HG02981 (cell line): ENCODE results near the gene CHAD.
"Not testable (repeated sequence)": the region's sequence is repeated elsewhere in the genome, so short reads cannot be mapped to it uniquely, and the experiment has no call there.

Experiments
- ATAC-seq: cut with Tn5 transposase; IDR thresholded peaks from one replicate; pipeline ENCODE4 v1.9.1; 2021; ENCODE audit warnings: mild to moderate bottlenecking, moderate library complexity; ENCODE audit not compliant: unreplicated experiment

The CHAD gene

DNA sequence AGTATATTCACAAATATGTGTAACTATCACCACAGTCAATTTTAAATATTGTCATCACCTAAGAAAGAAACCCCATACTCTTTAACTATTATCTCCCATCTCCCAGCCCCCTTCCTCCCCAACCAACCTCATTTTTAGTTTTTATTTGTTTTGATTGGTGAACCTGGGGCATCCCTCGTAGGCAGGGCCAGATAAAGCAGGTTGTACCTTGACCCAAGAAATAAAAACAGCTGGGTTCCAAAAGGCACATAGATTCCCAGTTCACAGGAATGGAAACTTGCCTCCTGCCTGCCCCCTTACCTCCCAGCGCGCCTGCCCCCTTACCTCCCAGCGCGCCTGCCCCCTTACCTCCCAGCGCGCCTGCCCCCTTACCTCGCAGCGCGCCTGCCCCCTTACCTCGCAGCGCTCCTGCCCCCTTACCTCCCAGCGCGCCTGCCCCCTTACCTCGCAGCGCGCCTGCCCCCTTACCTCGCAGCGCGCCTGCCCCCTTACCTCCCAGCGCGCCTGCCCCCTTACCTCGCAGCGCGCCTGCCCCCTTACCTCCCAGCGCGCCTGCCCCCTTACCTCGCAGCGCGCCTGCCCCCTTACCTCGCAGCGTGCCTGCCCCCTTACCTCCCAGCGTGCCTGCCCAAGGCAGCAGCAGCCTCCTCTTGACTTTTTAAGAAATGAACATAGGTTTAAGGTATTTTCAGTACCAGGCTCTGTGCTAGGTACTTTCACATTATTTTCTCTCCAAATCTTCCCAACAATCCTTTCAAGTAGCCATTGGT is 7.3 kb upstream of the CHAD start:
- ATAC-seq, result not testable (repeated sequence)

DNA sequence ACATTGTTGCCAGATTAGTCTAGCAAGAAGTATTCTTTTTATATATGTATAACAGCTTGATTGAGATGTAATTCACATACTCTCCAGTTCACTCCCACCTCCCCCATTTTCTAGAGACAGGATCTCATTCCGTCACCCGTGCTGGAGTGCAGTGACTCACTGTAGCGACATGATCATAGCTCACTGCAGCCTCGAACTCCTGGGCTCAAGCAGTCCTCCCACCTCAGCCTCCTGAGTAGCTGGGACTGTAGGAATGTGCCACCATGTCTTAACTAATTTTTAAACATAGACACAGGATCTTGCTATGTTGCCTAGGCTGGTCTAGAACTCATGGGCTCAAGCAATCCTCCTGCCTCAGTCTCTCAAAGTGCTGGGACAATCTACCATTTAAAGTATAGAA is 6.7 kb upstream of the CHAD start:
- no peak for ATAC-seq

DNA sequence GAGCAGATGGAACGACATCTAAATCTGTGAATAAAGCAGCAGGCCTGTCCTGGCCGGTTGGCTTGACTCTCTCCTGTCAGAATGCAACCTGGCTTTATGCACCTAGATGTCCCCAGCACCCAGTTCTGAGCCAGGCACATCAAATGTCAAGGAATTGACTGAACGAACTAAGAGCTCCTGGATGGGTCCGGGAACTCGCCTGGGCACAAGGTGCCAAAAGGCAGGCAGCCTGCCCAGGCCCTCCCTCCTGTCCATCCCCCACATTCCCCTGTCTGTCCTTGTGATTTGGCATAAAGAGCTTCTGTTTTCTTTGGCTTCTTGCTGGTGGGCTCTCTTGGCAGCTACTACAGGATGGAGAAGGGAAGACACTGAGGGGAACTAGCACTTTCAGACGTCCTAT is 5.8 kb upstream of the CHAD start:
- ATAC-seq, result no peak

DNA sequence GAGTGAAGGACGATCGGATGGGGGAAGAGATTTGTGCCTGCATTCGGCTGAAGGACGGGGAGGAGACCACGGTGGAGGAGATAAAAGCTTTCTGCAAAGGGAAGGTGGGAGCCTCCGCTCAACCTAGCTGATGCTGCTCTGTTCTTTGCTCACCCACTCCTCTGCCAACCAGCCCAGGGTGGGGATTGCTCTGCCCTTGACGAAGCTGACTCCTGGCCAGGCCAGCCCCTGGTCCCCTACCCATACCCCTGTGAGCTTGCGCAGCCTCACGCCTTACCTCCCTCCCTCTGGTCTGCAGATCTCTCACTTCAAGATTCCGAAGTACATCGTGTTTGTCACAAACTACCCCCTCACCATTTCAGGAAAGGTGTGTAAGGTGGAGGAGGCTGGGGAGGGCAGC is 5.2 kb upstream of the CHAD start:
- ATAC-seq, result no peak

DNA sequence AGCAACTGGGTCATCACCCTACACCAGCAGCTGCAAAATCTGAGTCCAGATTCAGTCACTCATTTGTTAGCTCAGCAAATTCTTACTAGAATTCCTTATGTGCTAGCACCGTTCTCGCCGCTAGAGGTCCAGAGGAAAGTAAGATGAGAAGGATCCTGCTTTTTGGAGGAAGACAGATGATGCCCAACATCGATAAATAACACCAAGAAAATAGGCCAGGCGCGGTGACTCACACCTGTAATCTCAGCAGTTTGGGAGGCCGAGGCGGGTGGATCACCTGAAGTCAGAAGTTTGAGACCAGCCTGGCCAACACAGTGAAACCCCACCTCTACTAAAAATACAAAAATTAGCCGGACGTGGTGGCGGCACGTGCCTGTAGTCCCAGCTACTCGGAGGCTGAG is 4.1 kb upstream of the CHAD start:
- not testable (repeated sequence) for ATAC-seq

DNA sequence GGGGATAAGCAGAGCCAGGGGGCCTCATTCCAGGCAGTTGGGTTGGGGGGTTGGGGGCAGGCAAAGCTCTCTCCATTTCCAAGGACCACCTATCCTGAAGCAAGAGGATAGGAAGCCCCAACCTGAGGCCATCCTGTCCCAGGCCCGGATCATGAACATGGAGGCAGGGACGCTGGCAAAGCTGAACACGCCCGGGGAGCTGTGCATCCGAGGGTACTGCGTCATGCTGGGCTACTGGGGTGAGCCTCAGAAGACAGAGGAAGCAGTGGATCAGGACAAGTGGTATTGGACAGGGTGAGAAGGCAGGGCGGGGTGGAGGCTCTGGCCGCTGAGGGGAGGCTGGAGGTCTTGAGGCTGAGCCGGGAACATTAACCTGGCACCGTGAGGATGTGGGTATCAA is 3.6 kb upstream of the CHAD start:
- ATAC-seq, result no peak

DNA sequence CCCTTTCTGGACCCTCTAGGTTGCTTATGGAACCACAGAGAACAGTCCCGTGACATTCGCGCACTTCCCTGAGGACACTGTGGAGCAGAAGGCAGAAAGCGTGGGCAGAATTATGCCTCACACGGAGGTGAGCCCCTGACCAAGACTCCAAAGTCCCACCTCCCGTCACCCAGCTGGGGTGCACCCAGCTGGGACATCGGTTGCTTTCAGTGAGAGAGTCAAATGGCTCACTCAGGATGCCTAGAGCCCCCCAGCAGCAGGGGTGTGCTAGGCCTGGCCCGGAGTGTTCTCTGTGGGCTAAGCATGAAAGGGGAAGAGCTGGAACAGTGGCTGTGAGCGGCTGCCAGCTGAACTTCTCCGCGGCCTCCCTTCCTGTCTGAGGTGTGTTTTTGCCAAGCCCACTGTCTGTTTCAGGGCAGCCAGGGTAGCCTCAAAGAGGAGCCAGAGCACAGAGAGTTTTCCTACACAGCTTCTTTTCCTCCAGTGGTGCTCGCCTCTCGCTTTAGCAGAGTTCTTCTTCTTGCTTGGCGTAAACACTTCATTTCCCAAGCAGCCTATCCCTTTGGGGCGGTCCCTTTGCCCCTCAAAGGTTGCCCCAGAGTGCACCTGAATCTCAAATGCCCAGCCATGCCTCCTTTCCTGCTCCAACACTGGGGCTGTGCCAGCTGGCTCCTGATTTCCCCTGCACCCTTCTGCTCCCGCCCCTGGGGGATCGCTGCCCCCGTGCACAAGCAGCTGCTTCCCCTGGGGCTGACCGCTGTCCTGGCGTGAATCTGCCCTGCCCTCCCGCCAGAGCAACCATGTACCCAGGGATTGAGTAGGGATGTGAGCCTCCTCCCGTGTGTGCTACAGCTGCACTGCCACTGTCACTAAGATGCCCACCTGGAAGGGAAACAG is 2.6 kb upstream of the CHAD start:
- ATAC-seq, result no peak

DNA sequence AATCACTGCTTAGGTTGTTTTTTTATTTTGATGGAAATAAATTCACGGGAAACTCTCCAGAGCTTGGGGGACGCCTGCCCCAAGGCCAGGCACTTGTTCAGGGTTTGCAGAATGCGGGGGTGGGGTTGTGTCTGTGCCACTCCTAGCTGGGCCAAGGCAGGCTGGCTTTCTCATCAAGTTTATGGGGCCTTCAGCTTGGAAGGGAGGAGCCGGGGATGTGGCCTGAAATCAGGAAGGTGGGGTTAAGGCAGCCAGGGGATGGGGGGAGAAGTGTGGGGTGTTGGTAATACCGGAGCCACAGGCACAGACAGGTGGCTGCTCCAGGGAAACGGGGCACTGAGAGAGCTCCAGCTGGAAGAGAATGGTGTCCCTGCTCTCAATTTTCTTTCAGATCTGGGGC is 1.7 kb upstream of the CHAD start:
- no peak for ATAC-seq

DNA sequence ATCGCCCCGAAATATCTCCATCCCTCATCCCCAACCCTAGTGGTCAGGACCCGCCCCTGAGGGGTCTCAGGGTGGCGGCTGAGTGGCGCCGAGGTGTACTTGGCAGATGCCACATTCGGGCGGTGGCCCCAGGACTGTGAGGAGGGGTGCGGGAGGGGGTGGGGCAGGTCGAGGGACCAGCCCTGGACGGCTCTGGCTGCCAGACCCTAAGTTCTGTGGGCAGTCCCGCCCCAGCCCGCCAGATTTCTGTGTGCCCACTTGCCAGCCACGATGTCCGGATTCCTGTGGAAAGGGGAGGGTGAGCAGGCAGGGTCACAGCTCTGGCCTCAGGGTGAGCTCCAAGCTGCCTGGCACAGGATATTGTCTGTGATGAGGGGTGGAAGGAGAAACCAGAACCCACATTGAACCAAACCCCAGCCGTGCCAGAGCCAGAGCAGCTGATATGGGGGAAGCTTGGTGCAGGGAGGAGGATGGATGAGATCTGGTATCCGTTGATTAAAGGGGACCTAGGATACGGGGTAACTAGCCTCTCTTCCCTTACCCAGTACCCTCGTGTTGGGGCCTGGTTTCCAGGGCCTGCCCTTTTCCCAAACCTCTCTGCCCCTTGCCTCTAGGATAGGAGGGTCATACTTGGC is 1.1 kb upstream of the CHAD start:
- ATAC-seq, result no peak

DNA sequence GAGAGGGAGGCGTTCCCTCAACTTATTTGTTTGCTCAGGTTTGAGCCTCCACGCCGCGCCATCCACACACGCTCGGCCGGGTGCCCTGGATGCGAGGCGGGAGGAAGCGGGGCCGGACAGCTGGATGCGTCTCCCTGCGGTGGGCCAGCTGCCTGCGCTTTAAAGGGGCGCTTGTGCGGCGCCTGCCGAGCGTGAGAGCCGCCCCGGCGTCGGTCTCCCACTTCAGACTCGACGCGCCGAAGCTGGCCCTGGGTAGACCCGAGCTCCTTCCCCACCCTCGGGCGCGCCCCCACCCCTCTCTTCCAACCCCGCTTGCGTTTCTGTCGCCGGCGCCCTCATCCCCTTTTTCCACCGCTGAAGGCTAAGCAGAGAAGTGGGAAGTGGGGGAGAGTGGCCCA is 527 bp upstream of the CHAD start:
- no peak for ATAC-seq

DNA sequence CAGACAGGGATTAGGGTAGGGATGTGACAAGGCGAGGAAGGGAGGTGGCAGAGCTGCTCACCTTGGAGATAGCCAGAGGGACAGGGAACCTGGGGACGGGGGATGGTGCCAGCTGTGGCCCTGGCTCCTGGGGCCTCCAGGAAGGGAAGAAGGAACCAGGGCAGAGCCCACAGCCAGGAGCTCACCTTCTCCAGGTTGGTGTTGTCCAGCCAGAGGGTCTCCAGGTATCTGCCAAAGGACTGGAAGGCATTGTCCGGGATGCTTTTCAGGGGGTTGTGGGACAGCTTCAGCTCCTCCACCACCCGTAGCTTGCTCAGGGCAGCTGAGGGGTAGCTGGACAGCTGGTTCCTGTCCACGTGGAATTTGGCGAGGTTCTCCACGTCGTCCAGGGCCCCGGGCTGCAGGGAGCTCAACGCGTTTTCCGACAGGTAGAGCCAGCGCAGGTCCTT is 801 bp downstream of the CHAD start:
- no peak for ATAC-seq

DNA sequence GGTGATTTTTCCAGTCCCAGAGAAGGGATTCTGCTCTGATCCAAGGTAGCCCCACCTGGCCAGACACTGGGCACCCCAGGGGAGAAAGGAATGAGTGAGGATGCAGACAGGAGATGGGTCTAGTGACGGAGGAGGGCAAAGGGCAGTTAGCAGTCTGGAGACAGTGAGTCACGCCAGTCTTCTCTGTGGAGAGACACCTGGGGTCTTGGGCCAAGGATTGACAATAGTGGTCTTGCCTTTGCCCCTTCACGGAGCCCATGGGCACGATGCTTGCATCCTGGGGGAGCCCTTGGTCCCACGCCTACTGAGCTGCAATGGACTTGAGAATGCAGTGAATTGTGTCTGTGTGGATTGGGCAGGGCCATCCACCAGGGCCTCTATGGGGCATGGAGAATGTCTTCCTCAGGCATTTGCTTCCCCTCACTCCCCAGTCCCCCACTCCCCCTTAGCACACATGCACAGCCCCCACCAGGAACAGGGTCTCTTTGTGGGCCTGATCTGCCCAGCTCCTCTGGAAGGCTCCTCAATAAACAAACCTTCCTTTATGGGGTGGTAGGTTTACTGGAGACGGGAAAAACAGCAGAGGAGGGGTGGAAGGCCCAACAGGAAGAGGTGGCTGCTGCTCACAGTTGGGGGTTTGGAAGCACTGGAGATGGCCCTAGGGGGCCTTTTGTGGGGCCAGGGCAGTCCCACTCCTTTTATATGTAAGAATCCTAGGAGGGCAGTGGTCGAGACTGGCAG is 1.4 kb downstream of the CHAD start:
- no peak for ATAC-seq

DNA sequence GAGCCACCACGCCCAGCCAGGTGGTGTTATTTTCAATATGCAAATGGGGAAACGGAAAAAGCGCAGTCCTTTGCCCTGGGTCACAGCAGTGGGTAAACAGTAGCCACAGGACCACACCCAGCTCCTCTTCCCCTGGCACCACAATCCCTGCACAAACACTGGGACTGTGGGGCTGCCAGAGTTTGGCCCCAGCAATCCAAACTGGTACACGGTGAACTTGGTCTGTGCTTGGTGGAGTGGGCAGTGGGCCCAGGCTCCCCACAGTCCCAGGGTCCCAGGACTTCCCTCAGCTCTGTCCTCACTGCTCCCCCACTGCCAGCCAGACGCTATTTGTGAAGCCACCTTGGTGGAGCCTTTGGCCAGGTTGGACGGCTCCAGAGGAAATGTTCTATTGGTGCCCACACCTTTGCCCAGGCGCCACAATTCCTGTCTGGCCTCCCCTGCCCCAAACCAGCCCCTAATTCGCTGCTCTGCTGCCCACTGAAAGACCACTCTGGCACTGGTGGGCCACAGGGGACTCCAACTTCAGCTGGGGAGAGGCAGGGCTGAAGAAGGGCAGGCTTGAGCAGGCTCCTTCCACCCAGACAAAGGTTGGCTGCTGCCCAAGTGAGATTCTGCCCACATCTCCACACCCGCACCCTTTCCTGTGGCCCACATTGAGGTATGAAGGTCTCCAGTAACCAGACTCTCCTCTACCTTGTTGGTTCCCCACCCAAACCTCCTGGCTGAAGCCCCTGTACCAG is 2.1 kb downstream of the CHAD start:
- no peak for ATAC-seq

DNA sequence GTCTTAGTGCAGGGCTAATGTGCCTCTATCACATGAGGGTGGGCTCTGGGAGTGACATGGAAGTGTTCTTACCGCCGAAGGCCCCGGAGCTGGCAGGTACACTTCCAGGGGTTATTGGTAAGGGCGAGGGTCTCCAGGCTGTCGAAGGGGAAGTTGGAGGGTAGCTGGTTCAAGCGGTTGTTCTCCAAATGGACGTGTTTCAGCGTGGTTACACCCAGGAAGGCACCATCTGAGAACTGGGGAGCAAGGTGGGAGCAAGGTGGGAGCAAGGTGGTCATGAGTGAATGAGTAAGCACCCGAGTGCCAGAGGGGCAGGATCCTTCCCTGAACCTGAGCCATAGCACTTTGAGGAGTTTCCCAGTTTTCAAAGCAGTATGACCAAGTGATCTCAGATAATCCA is 3.0 kb downstream of the CHAD start:
- no peak for ATAC-seq

DNA sequence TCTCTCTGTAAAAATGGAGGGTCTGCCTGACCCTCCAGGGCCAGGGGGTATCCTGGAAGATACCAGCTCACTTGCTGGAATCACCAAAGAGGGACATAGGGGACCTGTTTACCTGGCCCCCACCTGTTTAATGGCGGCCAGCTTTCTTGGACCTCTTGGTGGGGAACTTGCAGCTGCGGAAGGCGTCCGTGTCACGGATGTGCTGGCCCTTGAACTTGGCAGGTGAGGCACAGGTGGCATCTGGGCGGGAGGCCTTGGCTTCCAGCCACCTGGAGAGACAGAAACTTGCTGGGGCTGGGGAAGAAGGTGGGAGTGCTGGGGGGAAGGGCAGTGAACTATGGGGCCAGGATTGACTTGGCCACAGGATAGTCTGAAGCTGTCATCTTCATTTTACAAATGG is 3.5 kb downstream of the CHAD start:
- ATAC-seq, result no peak

DNA sequence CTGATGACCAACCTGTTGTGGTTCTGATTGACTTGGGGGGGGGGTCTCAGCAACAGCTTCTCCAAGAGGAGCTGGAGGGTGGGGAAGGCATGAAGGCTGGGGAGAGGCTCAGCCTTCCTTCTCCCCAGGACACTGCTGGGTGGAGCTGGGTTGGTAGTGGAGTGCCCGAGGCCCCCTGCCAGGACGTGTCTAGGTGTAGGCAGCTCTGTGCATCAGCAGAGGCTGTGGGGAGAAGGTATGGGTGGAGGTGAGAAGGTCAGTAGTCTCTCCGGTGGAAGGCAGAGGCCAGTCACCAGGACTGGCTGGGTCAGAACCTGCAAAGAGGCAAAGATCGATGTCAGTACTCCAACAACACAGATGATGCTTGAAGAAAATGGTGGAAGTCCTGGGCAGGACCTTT is 3.9 kb downstream of the CHAD start:
- ATAC-seq, result no peak

DNA sequence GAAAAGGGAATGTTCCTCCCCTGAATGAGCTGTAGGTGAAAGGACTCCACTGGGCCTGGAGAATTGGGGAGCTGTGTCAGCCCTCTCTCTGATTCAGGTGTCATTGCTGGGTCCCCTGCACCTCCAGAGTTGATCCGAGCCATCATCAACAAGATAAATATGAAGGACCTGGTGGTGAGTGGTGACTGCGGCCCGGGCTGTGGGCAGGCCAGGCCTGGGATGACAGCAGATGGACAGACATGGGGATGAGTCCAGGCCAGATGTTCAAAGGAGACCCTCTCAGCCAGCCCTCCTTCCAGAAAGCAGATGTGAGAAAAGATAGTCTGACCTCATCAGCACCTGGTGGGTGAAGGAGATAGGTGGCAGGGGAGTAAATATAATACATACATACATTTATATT is 4.6 kb downstream of the CHAD start:
- no peak for ATAC-seq

DNA sequence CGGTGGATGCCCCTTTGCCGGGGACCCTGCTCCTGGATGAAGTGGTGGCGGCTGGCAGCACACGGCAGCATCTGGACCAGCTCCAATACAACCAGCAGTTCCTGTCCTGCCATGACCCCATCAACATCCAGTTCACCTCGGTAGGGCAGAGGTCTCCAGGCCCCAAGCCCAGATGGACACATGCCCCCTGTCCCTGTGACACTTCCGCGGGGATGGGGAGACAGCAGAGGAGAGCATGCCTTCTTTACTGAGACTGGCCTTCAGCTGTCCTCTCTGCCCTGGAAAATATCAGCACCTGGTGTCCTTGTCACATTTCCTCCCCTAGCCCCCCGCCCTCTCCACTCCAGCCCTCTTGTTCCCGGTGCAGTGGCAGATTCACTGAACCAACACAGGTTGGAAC is 6.2 kb downstream of the CHAD start:
- no peak for ATAC-seq

DNA sequence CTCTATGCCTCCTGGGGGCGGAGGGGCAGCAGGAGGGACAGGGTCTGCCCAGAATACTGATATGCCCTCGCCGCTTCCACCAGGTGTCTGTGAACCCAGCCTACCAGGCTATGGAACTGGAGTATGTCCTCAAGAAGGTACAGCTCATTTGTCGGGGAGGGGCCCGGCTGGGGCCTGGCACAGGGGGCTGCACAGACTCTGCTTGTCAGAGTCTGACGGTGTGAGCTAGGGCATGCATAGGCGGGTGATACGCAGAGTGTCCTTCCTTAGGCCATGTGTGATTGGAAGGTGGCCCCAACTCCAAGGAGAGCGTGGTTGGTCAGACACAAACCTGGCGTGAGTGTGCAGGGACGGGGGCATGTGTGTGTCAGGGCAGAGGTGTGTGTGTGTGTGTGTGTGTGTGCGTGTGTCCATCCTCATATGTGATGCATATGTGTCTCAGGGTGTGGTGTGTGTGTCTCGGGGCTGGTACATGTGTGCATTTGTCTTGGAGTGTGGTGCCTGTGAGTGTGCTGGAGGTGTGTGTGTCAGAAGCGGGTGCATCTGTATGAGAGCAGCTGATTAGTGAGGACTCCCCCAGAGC is 7.0 kb downstream of the CHAD start:
- ATAC-seq, result no peak
